Central memory CD4-positive, alpha-beta T cell (primary cell): ENCODE measurements around the gene TMEM213.
"Not testable (repeated sequence)": the region's sequence is repeated elsewhere in the genome, so short reads cannot be mapped to it uniquely, and the experiment has no call there.

Experiments used
- DNase-seq: peaks from one replicate; pipeline ENCODE4 v3.0.0; 2022

The TMEM213 gene

GRCh38 chr7:138798836-138799235 is 1.0 kb downstream of the TMEM213 start:
- DNase-seq, result no peak

- DNase-seq, result no peak
These were observed 1.7 kb downstream of the TMEM213 start for GRCh38 chr7:138799336-138800000.

GRCh38 chr7:138801256-138801655 is 3.5 kb downstream of the TMEM213 start:
- DNase-seq, result no peak

- no peak for DNase-seq
These were observed 4.9 kb downstream of the TMEM213 start for GRCh38 chr7:138802706-138803105.

- no peak for DNase-seq
These were observed 6.8 kb downstream of the TMEM213 start for GRCh38 chr7:138804618-138805017.

GRCh38 chr7:138809346-138809745 is 11.6 kb downstream of the TMEM213 start:
- DNase-seq, result no peak

GRCh38 chr7:138811327-138811726 is 13.5 kb downstream of the TMEM213 start:
- DNase-seq, result not testable (repeated sequence)

- DNase-seq, result no peak
These were observed 16.2 kb downstream of the TMEM213 start for GRCh38 chr7:138813945-138814344.

- no peak for DNase-seq
These were observed 17.1 kb downstream of the TMEM213 start for GRCh38 chr7:138814816-138815332.

GRCh38 chr7:138816650-138817049 is 18.9 kb downstream of the TMEM213 start:
- DNase-seq, result no peak

GRCh38 chr7:138819625-138820024 is 21.8 kb downstream of the TMEM213 start:
- no peak for DNase-seq

- no peak for DNase-seq
These were observed 24.1 kb downstream of the TMEM213 start for GRCh38 chr7:138821912-138822311.

GRCh38 chr7:138822867-138823535 is 25.2 kb downstream of the TMEM213 start:
- no peak for DNase-seq

- DNase-seq, result no peak
These were observed 27.4 kb downstream of the TMEM213 start for GRCh38 chr7:138825049-138825721.

GRCh38 chr7:138828302-138828701 is 30.5 kb downstream of the TMEM213 start:
- DNase-seq, result no peak

- DNase-seq, result no peak
These were observed 31.5 kb downstream of the TMEM213 start for GRCh38 chr7:138829335-138829734.

GRCh38 chr7:138832966-138833365 is 35.2 kb downstream of the TMEM213 start:
- no peak for DNase-seq

GRCh38 chr7:138833596-138833995 is 35.8 kb downstream of the TMEM213 start:
- no peak for DNase-seq

- DNase-seq, result no peak
These were observed 36.8 kb downstream of the TMEM213 start for GRCh38 chr7:138834583-138834982.

GRCh38 chr7:138835087-138835486 is 37.3 kb downstream of the TMEM213 start:
- DNase-seq, result no peak

- DNase-seq, result no peak
These were observed 39.8 kb downstream of the TMEM213 start for GRCh38 chr7:138837627-138838026.

- no peak for DNase-seq
These were observed 40.4 kb downstream of the TMEM213 start for GRCh38 chr7:138838166-138838565.

- DNase-seq, result no peak
These were observed 44.3 kb downstream of the TMEM213 start for GRCh38 chr7:138842111-138842510.
